Breast epithelium (tissue), 4 donors: ENCODE results near the gene FAM187B. TPM values are rescaled to one million over a fixed set of nuclear protein-coding genes. Genes with fewer than 3 reads are reported as not detected.

ENCODE experiments used
- DNase-seq, 2 donors: peaks; one replicate each; pipeline ENCODE4 v3.0.0-alpha.2; 2019; ENCODE audit warnings: low spot score in 2 of 2
- H3K27ac ChIP-seq, 2 donors: fragments of 200-600 bp; sonication (generic) in 1 of 2; one replicate each; pipeline ENCODE4 v1.5.1; 2016 to 2019; ENCODE audit warnings: mild to moderate bottlenecking in 1 of 2
- H3K27me3 ChIP-seq, 2 donors: fragments of 200-600 bp; sonication (generic) in 1 of 2; one replicate each; pipeline versions ENCODE4 v1.5.1 to v1.6.0; 2017 to 2019; ENCODE audit warnings: control low read depth in 1 of 2, mild to moderate bottlenecking in 1 of 2
- H3K36me3 ChIP-seq: fragments of 200-600 bp; one replicate; pipeline ENCODE4 v1.5.1; 2019
- H3K4me1 ChIP-seq, 2 donors: fragments of 200-600 bp; sonication (generic); one replicate each; pipeline ENCODE4 v1.5.1; 2016 to 2019; ENCODE audit warnings: control low read depth in 1 of 2
- H3K4me3 ChIP-seq, 3 donors: fragments of 200-600 bp; sonication (generic); 1 replicate in 2 of 3; 2 replicates in 1 of 3; pipeline ENCODE4 v1.5.1; 2016 to 2019; ENCODE audit warnings: mild to moderate bottlenecking in 3 of 3, moderate library complexity in 2 of 3
- H3K9me3 ChIP-seq, 2 donors: fragments of 200-600 bp; sonication (generic) in 1 of 2; one replicate each; pipeline ENCODE4 v1.5.1; 2016 to 2019; ENCODE audit warnings: control low read depth in 1 of 2
- POLR2A ChIP-seq: fragments of 450-650 bp; IDR thresholded peaks from one replicate; pipeline ENCODE4 v1.6.1; 2016; ENCODE audit warnings: antibody characterized with exemption, mild to moderate bottlenecking, moderate library complexity
- POLR2AphosphoS5 ChIP-seq, 3 donors: sonication (generic); formaldehyde crosslinking; IDR thresholded peaks; one replicate each; pipeline ENCODE4 v1.6.1; 2017; ENCODE audit warnings: antibody characterized with exemption in 3 of 3
- intact Hi-C: fragments of 100-400 bp; cut with DNase I; formaldehyde crosslinking; loops from one replicate; pipeline ENCODE4 v1.15.1; 2023; ENCODE audit warnings: low total_unique reads
- total RNA-seq, 3 donors: library from RNA; depleted of rRNA; stranded (reverse); fragments of >200 nt; gene quantifications; one replicate each; pipeline ENCODE4 v1.1.0, GENCODE V29; 2016
- TF ChIP-seq, protein P1 (sequence below), 3 donors: fragments of 450-650 bp; IDR thresholded peaks; one replicate each; pipeline ENCODE4 v1.5.1; 2016 to 2017; ENCODE audit warnings: antibody characterized with exemption in 3 of 3, mild to moderate bottlenecking in 3 of 3, moderate library complexity in 3 of 3

Gene FAM187B
- under 1 TPM in 1 of 3 donors, not detected in 2; 0.44 TPM for total RNA-seq

DNA sequence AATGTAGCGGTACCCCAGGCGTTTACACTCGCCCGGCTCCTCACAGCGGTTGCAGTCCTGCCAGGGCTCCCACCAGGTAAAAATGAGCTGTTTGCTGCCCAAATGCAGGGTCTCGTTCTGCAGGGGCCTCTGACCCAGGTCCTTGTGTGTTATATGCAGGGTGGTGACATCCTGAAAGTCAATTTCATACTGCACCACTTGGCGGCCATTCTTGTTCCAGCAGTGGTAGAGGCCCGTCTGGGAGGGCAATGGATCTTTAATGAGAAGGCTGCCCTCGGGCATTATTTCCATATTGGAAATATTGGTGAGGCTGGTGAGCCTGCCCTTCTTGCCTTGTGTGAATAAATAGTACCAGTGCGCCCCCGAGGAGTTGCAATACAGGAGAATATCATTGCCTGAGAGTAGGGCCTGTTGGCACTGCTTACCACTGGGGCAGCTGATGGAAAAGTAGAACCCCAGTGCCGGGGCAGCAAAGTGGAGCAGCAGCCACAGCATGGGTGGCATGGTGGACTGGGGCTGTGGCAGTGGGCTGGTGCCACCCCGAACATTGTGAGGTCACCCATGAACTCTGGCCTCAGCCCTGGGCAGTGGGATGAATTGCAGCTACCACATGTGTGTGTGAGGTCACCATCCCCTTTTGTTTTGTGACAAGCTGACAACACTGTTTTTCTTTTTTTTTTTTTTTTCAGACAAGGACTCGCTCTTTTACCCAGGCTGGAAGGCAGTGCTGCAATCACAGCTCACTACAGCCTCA lies at the start of gene FAM187B:
FAM187B (minus strand) TSS at position 563 of the 754 bp plus-strand sequence; CDS start at position 504, 59 bp downstream.
- intact Hi-C loops = no loop called here
- no peak for TF ChIP-seq POLR2AphosphoS5 (IDR thresholded peaks at IDR 0.05)
- no peak for TF ChIP-seq POLR2A
- TF ChIP-seq, protein P1, sequence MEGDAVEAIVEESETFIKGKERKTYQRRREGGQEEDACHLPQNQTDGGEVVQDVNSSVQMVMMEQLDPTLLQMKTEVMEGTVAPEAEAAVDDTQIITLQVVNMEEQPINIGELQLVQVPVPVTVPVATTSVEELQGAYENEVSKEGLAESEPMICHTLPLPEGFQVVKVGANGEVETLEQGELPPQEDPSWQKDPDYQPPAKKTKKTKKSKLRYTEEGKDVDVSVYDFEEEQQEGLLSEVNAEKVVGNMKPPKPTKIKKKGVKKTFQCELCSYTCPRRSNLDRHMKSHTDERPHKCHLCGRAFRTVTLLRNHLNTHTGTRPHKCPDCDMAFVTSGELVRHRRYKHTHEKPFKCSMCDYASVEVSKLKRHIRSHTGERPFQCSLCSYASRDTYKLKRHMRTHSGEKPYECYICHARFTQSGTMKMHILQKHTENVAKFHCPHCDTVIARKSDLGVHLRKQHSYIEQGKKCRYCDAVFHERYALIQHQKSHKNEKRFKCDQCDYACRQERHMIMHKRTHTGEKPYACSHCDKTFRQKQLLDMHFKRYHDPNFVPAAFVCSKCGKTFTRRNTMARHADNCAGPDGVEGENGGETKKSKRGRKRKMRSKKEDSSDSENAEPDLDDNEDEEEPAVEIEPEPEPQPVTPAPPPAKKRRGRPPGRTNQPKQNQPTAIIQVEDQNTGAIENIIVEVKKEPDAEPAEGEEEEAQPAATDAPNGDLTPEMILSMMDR (IDR thresholded peaks at IDR 0.05) = no peak
- Histone ChIP-seq H3K4me3 (no peak within 1 kb of the TSS), H3K4me1 (no peaks in the 10 kb centered on the region), H3K36me3 (no peaks in the 10 kb centered on the region), H3K27me3 (no peaks in the 10 kb centered on the region), H3K27ac (no peak within 1 kb of the TSS), H3K9me3 (no peaks in the 10 kb centered on the region)
- DNase-seq = no peak

GRCh38 chr19:35276706-35277281 lies 48.3 kb upstream of the FAM187B start:
- no peak for DNase-seq
- Histone ChIP-seq H3K4me1 (no peaks in the 10 kb centered on the region), H3K36me3 (peaks cover 5% of the 10 kb centered on the region), H3K27me3 (no peaks in the 10 kb centered on the region), H3K4me3 (no peak overlapping the region), H3K9me3 (no peaks in the 10 kb centered on the region), H3K27ac (no peak overlapping the region)
- TF ChIP-seq POLR2A = no peak
- TF ChIP-seq, protein P1 (IDR thresholded peaks at IDR 0.05) = no peak
- no peak for TF ChIP-seq POLR2AphosphoS5 (IDR thresholded peaks at IDR 0.05)
- intact Hi-C loops = no loop called here

DNA sequence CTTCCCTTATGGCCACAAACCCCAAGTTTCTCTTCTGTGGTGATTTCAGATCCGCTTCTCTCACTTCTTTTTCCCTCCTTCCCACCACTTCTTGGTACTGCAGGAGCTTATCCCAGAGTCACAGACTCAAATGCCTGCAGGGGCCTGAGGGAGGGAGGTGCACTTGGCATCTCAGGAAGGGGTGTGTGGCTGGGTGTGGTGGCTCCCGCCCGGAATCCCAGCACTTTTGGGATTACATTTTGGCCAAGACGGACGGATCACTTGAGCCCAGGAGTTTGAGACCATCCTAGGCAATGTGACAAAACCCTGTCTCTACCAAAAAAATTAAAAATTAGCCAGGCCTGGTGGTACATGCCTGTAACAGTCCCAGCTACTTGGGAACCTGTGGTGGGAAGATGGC lies 45.8 kb upstream of the FAM187B start:
- intact Hi-C loops = no loop called here
- no peak for TF ChIP-seq POLR2A
- TF ChIP-seq, protein P1 (IDR thresholded peaks at IDR 0.05) = no peak
- TF ChIP-seq POLR2AphosphoS5 (IDR thresholded peaks at IDR 0.05) = no peak
- DNase-seq = no peak
- H3K27me3 ChIP-seq = no peaks in the 10 kb centered on the region
- no peak overlapping the region for H3K4me3 ChIP-seq
- H3K27ac ChIP-seq = no peak overlapping the region
- H3K4me1 ChIP-seq = peaks cover 0 to 8% of the 10 kb centered on the region in 2 donors
- peaks cover 5% of the 10 kb centered on the region for H3K36me3 ChIP-seq
- no peaks in the 10 kb centered on the region for H3K9me3 ChIP-seq

- TF ChIP-seq, protein P1 (IDR thresholded peaks at IDR 0.05) = no peak
- TF ChIP-seq POLR2A (no peak), POLR2AphosphoS5 (IDR thresholded peaks at IDR 0.05) (no peak)
- Histone ChIP-seq H3K27me3 (no peaks in the 10 kb centered on the region), H3K9me3 (no peaks in the 10 kb centered on the region), H3K36me3 (peaks cover 5% of the 10 kb centered on the region), H3K4me1 (peaks cover 0 to 8% of the 10 kb centered on the region in 2 donors), H3K27ac (no peak overlapping the region), H3K4me3 (no peak overlapping the region)
- no peak for DNase-seq
- intact Hi-C loops = no loop called here
Measured at GRCh38 chr19:35273686-35274259, 45.2 kb upstream of the FAM187B start.
